Memory B cell (primary cell): ENCODE measurements around the gene DPM3.
"Not testable (repeated sequence)": the region's sequence is repeated elsewhere in the genome, so short reads cannot be mapped to it uniquely, and the experiment has no call there.

Experiments used
- ATAC-seq: fragments of 150-1000 bp; cut with Tn5 transposase; 2 replicates; pipeline ENCODE4 v1.10.0; 2021; ENCODE audit warnings: low read depth, mild to moderate bottlenecking, moderate library complexity
- DNase-seq, 2 donors: peaks; one replicate each; pipeline ENCODE4 v3.0.0; 2022; ENCODE audit warnings: low spot score in 2 of 2
- H3K27ac Mint-ChIP-seq: one replicate; pipeline ENCODE4 v1.8.0; 2022; ENCODE audit warnings: mild to moderate bottlenecking, moderate library complexity, mixed read lengths
- H3K27me3 Mint-ChIP-seq: one replicate; pipeline ENCODE4 v1.8.0; 2022; ENCODE audit warnings: mixed read lengths
- H3K36me3 Mint-ChIP-seq: one replicate; pipeline ENCODE4 v1.8.0; 2022; ENCODE audit warnings: mild to moderate bottlenecking, mixed read lengths
- H3K4me1 Mint-ChIP-seq: one replicate; pipeline ENCODE4 v1.8.0; 2022; ENCODE audit warnings: mixed read lengths
- H3K4me3 Mint-ChIP-seq: one replicate; pipeline ENCODE4 v1.8.0; 2022; ENCODE audit warnings: mild to moderate bottlenecking, moderate library complexity, mixed read lengths
- H3K9me3 Mint-ChIP-seq: one replicate; pipeline ENCODE4 v1.8.0; 2022; ENCODE audit warnings: mixed read lengths

The DPM3 gene

DNA sequence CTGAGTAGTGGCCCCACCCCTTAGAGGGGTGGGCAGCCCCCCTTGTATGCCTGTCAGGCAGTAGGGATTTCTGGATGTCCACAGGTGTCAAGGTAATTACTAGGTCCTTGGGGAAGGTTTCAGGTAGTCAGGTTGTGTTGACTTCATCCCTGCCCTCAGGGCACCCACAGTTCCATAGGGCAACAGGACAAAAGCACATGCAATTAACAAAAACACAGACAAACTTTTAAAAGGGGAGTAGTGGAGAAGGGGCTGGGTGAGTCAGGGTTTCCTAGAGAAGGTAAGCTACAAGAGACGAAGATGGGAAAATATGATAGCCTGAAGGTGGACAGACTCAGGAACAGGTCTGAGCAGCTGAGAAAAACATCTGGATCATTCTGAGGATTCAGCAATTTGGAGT is 18.7 kb upstream of the DPM3 start:
- Mint-ChIP-seq H3K27me3 (no peaks in the 10 kb centered on the region), H3K36me3 (no peaks in the 10 kb centered on the region), H3K4me1 (no peaks in the 10 kb centered on the region), H3K27ac (no peak overlapping the region), H3K4me3 (no peak overlapping the region), H3K9me3 (no peaks in the 10 kb centered on the region)
- DNase-seq (no peak), ATAC-seq (no peak)

- not testable (repeated sequence) for H3K4me1 Mint-ChIP-seq, H3K27ac Mint-ChIP-seq, DNase-seq, H3K36me3 Mint-ChIP-seq, H3K9me3 Mint-ChIP-seq, H3K27me3 Mint-ChIP-seq, ATAC-seq, H3K4me3 Mint-ChIP-seq
Measured at GRCh38 chr1:155155996-155156643, 15.8 kb upstream of the DPM3 start.

DNA sequence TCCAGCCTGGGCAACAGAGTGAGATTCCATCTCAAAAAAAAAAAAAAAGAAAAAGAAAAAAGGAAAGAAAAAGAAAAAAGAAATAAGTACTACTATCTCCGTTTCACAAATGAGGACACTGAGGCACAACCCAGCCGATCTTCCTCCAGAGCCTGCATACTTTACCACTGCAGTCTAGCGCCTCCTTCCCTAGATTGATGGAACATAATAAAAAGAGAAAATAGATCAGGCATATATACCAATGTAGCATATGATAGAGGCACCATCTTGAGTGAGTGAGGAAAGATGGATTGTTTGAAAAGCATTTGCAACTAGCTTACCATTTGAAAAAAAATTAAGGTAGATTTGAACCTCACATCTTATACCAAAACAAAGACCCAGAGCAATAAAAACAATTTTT is 5.2 kb upstream of the DPM3 start:
- Mint-ChIP-seq H3K27ac (no peak overlapping the region), H3K4me1 (peaks cover 16% of the 10 kb centered on the region), H3K4me3 (no peak overlapping the region), H3K36me3 (no peaks in the 10 kb centered on the region), H3K27me3 (peaks cover 3% of the 10 kb centered on the region), H3K9me3 (no peaks in the 10 kb centered on the region)
- no peak for DNase-seq
- no peak for ATAC-seq

GRCh38 chr1:155141749-155142148 is 1.4 kb upstream of the DPM3 start:
- ATAC-seq (no peak), DNase-seq (no peak)
- peaks cover 12% of the 10 kb centered on the region for H3K4me1 Mint-ChIP-seq
- H3K36me3 Mint-ChIP-seq, result no peaks in the 10 kb centered on the region
- H3K9me3 Mint-ChIP-seq, result no peaks in the 10 kb centered on the region
- H3K27me3 Mint-ChIP-seq, result peaks cover 3% of the 10 kb centered on the region
- H3K4me3 Mint-ChIP-seq, result no peak overlapping the region
- no peak overlapping the region for H3K27ac Mint-ChIP-seq

GRCh38 chr1:155140630-155140953 is 261 bp upstream of the DPM3 start:
- H3K4me3 Mint-ChIP-seq, result peak overlapping the region; percentile 92
- peak overlapping the region; percentile 87 for H3K27ac Mint-ChIP-seq
- H3K27me3 Mint-ChIP-seq, result peaks cover 2% of the 10 kb centered on the region
- DNase-seq, result no peak
- ATAC-seq, result no peak
- H3K4me1 Mint-ChIP-seq, result peaks cover 16% of the 10 kb centered on the region
- no peaks in the 10 kb centered on the region for H3K9me3 Mint-ChIP-seq
- H3K36me3 Mint-ChIP-seq, result peaks cover 1% of the 10 kb centered on the region

DNA sequence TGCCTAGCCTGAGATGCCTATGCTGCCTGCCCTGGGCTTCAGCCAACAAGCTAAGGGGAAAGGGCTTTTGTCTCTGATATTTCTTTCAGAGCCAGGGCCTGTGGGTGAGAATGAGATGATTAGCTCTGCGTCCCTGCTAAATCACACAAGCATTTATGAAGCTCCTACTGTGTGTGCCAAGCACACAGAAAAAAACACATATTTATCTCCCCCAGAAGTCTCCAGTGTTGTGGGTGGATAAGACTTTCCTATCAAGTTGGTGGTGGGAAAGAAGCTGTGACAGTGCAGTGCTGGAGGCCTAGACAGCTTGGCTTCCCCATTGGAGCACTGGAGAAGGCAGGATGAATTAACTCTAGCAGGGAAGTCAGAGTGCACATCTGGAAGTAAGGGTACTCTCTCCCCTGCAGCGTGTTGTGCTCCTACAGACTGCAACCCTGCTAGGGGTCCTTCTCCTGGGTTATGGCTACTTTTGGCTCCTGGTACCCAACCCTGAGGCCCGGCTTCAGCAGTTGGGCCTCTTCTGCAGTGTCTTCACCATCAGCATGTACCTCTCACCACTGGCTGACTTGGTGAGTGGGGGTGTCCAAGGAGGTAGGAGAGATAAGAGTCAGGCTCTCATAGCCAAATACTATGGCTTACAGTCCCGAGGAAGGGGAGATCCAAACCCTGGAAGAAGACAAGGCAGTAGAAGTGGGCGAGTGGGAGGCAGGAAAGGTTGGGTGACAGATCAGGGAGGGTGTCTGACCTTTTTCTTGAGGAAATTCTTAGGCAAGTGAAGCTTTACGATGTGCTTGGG is 3.0 kb downstream of the DPM3 start:
- Mint-ChIP-seq H3K27ac (peak overlapping the region; percentile 99), H3K36me3 (peaks cover 1% of the 10 kb centered on the region), H3K27me3 (no peaks in the 10 kb centered on the region), H3K9me3 (no peaks in the 10 kb centered on the region), H3K4me3 (peak overlapping the region; percentile 95), H3K4me1 (peaks cover 24% of the 10 kb centered on the region)
- DNase-seq (no peak), ATAC-seq (no peak)

- Mint-ChIP-seq H3K27me3 (no peaks in the 10 kb centered on the region), H3K4me3 (peak overlapping the region; percentile 95), H3K27ac (peak overlapping the region; percentile 99), H3K36me3 (peaks cover 1% of the 10 kb centered on the region), H3K9me3 (no peaks in the 10 kb centered on the region), H3K4me1 (peaks cover 24% of the 10 kb centered on the region)
- ATAC-seq, result no peak
- no peak for DNase-seq
Measured at GRCh38 chr1:155136748-155137147, 3.6 kb downstream of the DPM3 start.

DNA sequence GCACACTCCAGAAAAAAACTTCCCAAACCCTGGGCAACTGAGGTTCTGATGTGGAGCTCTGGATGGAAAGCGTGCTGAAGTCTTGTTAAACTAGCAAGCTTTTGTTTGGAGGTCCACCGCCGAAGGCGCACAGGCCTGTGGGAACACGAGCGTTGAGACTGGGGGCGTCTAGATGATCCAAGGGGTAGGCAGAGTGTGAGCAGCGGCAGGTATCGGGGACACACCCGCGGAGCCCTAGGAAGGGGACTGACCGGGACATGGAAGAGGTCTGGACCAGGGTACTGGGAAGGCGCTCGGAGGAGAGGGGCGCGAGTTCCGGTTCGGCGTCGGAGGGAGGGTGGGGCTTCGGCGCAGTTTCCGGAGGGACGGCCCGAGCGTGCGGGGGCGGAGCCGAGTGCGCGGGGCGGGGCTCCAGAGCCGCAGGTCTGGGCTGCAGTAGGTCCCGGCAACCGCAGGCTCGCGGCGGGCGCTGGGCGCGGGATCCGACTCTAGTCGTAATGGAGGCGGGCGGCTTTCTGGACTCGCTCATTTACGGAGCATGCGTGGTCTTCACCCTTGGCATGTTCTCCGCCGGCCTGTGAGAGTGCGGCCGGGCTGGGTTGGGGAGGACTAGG is 4.8 kb downstream of the DPM3 start, which contains the start of gene SLC50A1:
Gene SLC50A1 (plus strand): TSS at position 438 of the 614 bp plus-strand sequence. CDS start 60 bp downstream, at position 498.
- ATAC-seq (peak; percentile 84), DNase-seq (peak; percentile 91 to 92)
- Mint-ChIP-seq H3K27me3 (no peaks in the 10 kb centered on the region), H3K36me3 (peaks cover 1% of the 10 kb centered on the region), H3K4me1 (peaks cover 24% of the 10 kb centered on the region), H3K27ac (peak within 1 kb of the TSS; percentile 99), H3K4me3 (peak within 1 kb of the TSS; percentile 95), H3K9me3 (no peaks in the 10 kb centered on the region)

DNA sequence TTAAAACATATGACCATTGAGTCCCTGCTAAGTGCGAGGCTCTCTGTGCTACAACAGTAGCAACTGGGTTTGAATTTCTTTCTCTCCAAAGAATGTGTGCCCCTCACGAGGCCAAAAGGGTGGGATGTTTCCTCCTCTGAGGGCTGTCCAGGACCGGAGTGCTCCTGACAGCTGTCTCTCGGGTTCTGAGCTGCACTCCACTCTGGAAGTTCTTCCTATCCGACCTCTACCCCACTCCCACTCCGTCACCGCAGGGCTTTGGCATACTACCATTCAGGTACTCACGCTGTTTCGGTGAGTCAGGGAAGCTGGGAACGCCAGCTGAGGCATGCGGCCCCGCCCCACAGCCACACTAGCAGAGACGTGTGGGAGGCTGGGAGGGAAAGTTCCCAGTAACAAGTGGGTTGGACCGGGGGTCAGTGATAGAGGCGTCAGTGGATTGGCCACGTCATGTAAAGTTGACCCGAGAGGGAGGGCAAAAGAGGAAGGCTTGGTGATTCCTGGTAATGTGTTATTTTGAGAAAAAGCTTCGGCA is 5.4 kb downstream of the DPM3 start:
- H3K4me1 Mint-ChIP-seq, result peaks cover 24% of the 10 kb centered on the region
- ATAC-seq, result no peak
- peaks cover 1% of the 10 kb centered on the region for H3K36me3 Mint-ChIP-seq
- H3K4me3 Mint-ChIP-seq, result peak overlapping the region; percentile 95
- H3K27ac Mint-ChIP-seq, result peak overlapping the region; percentile 99
- no peaks in the 10 kb centered on the region for H3K9me3 Mint-ChIP-seq
- no peak for DNase-seq
- H3K27me3 Mint-ChIP-seq, result no peaks in the 10 kb centered on the region

DNA sequence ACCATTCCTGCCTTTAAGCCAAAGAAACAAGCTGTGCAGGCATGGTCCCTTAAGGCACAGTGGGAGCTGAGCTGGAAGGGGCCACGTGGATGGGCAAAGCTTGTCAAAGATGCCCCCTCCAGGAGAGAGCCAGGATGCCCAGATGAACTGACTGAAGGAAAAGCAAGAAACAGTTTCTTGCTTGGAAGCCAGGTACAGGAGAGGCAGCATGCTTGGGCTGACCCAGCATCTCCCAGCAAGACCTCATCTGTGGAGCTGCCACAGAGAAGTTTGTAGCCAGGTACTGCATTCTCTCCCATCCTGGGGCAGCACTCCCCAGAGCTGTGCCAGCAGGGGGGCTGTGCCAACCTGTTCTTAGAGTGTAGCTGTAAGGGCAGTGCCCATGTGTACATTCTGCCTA is 6.0 kb downstream of the DPM3 start:
- Mint-ChIP-seq H3K4me3 (peak overlapping the region; percentile 95), H3K36me3 (peaks cover 1% of the 10 kb centered on the region), H3K27ac (no peak overlapping the region), H3K4me1 (peaks cover 24% of the 10 kb centered on the region), H3K9me3 (no peaks in the 10 kb centered on the region), H3K27me3 (peaks cover 2% of the 10 kb centered on the region)
- DNase-seq, result no peak
- no peak for ATAC-seq

GRCh38 chr1:155133799-155134281 is 6.5 kb downstream of the DPM3 start:
- Mint-ChIP-seq H3K27ac (no peak overlapping the region), H3K4me3 (no peak overlapping the region), H3K27me3 (peaks cover 4% of the 10 kb centered on the region), H3K36me3 (peaks cover 1% of the 10 kb centered on the region), H3K9me3 (no peaks in the 10 kb centered on the region), H3K4me1 (peaks cover 24% of the 10 kb centered on the region)
- DNase-seq (no peak), ATAC-seq (no peak)

DNA sequence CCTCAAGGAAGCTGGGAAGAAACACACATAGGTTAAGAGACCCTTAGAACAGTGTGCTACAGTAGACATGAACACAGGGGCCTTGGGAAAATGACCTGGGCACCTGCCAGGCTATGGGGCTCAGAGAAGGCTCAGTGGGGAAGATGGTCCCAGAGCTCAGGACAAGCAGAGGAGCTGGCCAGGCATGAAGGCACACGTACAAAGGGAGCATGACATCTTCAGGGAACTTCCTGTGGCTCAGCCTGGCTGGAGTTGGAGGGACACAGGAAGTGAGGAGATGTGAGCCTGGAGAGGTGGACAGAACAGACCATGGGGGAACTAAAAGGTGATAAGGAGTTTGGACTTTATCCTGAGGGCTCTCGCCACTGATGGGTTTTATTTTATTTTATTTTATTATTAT is 8.5 kb downstream of the DPM3 start:
- Mint-ChIP-seq H3K4me3 (no peak overlapping the region), H3K9me3 (no peaks in the 10 kb centered on the region), H3K36me3 (peaks cover 1% of the 10 kb centered on the region), H3K27me3 (peaks cover 15% of the 10 kb centered on the region), H3K27ac (no peak overlapping the region), H3K4me1 (peaks cover 32% of the 10 kb centered on the region)
- ATAC-seq, result no peak
- DNase-seq, result no peak

- Mint-ChIP-seq H3K36me3 (peaks cover 1% of the 10 kb centered on the region), H3K27me3 (peaks cover 19% of the 10 kb centered on the region), H3K9me3 (no peaks in the 10 kb centered on the region), H3K27ac (no peak overlapping the region), H3K4me1 (peaks cover 31% of the 10 kb centered on the region), H3K4me3 (no peak overlapping the region)
- no peak for ATAC-seq
- DNase-seq, result no peak
Measured at GRCh38 chr1:155131285-155131684, 9.0 kb downstream of the DPM3 start.
